SK-N-SH (cell line): ENCODE results near the gene PPP3R1. TPM values are rescaled to one million over a fixed set of nuclear protein-coding genes. Genes with fewer than 3 reads are reported as not detected.

Experiments
- CTCF ChIA-PET: fragments of 300-600, 350-600 bp; formaldehyde crosslinking; extraction: SDS; loops from one replicate; lab custom pipeline; 2021; lab: Yijun Ruan, JAX
- POLR2A ChIA-PET: fragments of 350-600 bp; sonication (Branson Sonifier 250); formaldehyde crosslinking; extraction: SDS; loops from one replicate; lab custom pipeline; 2020; ENCODE audit warnings: antibody characterized with exemption, inconsistent platforms; lab: Yijun Ruan, JAX
- DNase-seq: peaks from one replicate; pipeline ENCODE4 v3.0.0; 2012
- H2AFZ ChIP-seq: fragments of 200-600 bp; sonication (generic); 2 replicates; pipeline ENCODE4 v1.8.1; 2016; ENCODE audit warnings: antibody characterized with exemption, mild to moderate bottlenecking, low read depth
- H3F3A ChIP-seq: fragments of 200-600 bp; sonication (generic); replicated peaks from 2 replicates; pipeline ENCODE3; 2016; ENCODE audit warnings: antibody characterized with exemption, mild to moderate bottlenecking; ENCODE audit not compliant: insufficient read depth
- H3K27ac ChIP-seq, 2 experiments: fragments of 200-500 bp in 1 of 2; fragments of 200-600 bp in 1 of 2; sonication (Bioruptor generic) in 1 of 2; sonication (generic), shearing (Covaris generic) in 1 of 2; 2 replicates each; pipeline versions ENCODE4 v1.5.1 to v1.6.1; 2014 to 2016; ENCODE audit warnings: low read depth in 2 of 2, inconsistent platforms in 1 of 2, low read length in 1 of 2, mild to moderate bottlenecking in 1 of 2, mixed read lengths in 1 of 2
- H3K27me3 ChIP-seq: fragments of 200-600 bp; sonication (generic), shearing (Covaris generic); 2 replicates; pipeline ENCODE4 v1.6.1; 2016; ENCODE audit warnings: mixed run types; ENCODE audit not compliant: insufficient read depth
- H3K36me3 ChIP-seq, 2 experiments: fragments of 200-500 bp in 1 of 2; fragments of 200-600 bp in 1 of 2; sonication (Bioruptor generic) in 1 of 2; sonication (generic) in 1 of 2; replicated peaks in 1 of 2; 2 replicates each; pipeline versions ENCODE3 to v1.5.1; 2014 to 2016; ENCODE audit warnings: low read length in 1 of 2, mild to moderate bottlenecking in 1 of 2; ENCODE audit not compliant: insufficient read depth in 2 of 2, control insufficient read depth in 1 of 2
- H3K4me1 ChIP-seq, 2 experiments: fragments of 200-500 bp in 1 of 2; fragments of 200-600 bp in 1 of 2; sonication (Bioruptor generic) in 1 of 2; sonication (generic), shearing (Covaris generic) in 1 of 2; 2 replicates each; pipeline versions ENCODE4 v1.5.1 to v1.6.1; 2014 to 2016; ENCODE audit warnings: low read depth in 1 of 2, low read length in 1 of 2, mixed run types in 1 of 2; ENCODE audit not compliant: insufficient read depth in 2 of 2, control insufficient read depth in 1 of 2
- H3K4me2 ChIP-seq: fragments of 200-600 bp; sonication (generic), shearing (Covaris generic); 2 replicates; pipeline ENCODE4 v1.6.1; 2017; ENCODE audit warnings: mixed run types
- H3K4me3 ChIP-seq, 2 experiments: fragments of 200-500 bp in 1 of 2; fragments of 200-600 bp in 1 of 2; sonication (Bioruptor generic) in 1 of 2; sonication (generic), shearing (Covaris generic) in 1 of 2; 2 replicates each; pipeline versions ENCODE4 v1.5.1 to v1.8.1; 2014 to 2016; ENCODE audit warnings: low read depth in 2 of 2, inconsistent platforms in 1 of 2, low read length in 1 of 2, mild to moderate bottlenecking in 1 of 2, mixed read lengths in 1 of 2, moderate library complexity in 1 of 2
- H3K79me2 ChIP-seq: fragments of 200-600 bp; sonication (generic); 2 replicates; pipeline ENCODE4 v1.8.1; 2017; ENCODE audit warnings: mild to moderate bottlenecking; ENCODE audit not compliant: insufficient read depth
- H3K9ac ChIP-seq: fragments of 200-600 bp; sonication (generic); 2 replicates; pipeline ENCODE4 v1.6.1; 2017; ENCODE audit warnings: mixed run types
- H3K9me2 ChIP-seq: fragments of 200-600 bp; sonication (generic); 2 replicates; pipeline ENCODE4 v1.6.1; 2017; ENCODE audit warnings: mixed run types
- H3K9me3 ChIP-seq: fragments of 200-600 bp; sonication (generic); 2 replicates; pipeline ENCODE4 v1.6.1; 2017; ENCODE audit warnings: mixed run types, mild to moderate bottlenecking, moderate library complexity
- H4K20me1 ChIP-seq: fragments of 200-600 bp; sonication (generic); 2 replicates; pipeline ENCODE4 v1.6.1; 2017; ENCODE audit warnings: mild to moderate bottlenecking, mixed run types; ENCODE audit not compliant: insufficient read depth
- CHD2 ChIP-seq: fragments of 150-350 bp; IDR thresholded peaks from 2 replicates; pipeline ENCODE4 v1.6.1; 2018; ENCODE audit warnings: low read length; ENCODE audit not compliant: partially characterized antibody
- FOXJ3 ChIP-seq: sonication (generic); formaldehyde crosslinking; IDR thresholded peaks from 2 replicates; pipeline ENCODE4 v1.5.1; 2020; ENCODE audit warnings: mild to moderate bottlenecking, missing genetic modification reagents
- GATA2 ChIP-seq: sonication (generic); formaldehyde crosslinking; IDR thresholded peaks from 2 replicates; pipeline ENCODE4 v1.5.0; 2020; ENCODE audit warnings: mild to moderate bottlenecking, missing genetic modification reagents
- POLR2AphosphoS5 ChIP-seq: IDR thresholded peaks from 2 replicates; pipeline ENCODE4 v1.6.1; 2012; ENCODE audit warnings: low read depth, low read length
- RCOR1 ChIP-seq: fragments of 150-350 bp; IDR thresholded peaks from 2 replicates; pipeline ENCODE4 v1.6.1; 2017; ENCODE audit warnings: antibody characterized with exemption, low read length
- REST ChIP-seq: IDR thresholded peaks from 2 replicates; pipeline ENCODE4 v1.6.1; 2012; ENCODE audit warnings: mild to moderate bottlenecking, low read depth, low read length, moderate library complexity
- RXRA ChIP-seq: IDR thresholded peaks from 2 replicates; pipeline ENCODE4 v1.4.0; 2012; ENCODE audit warnings: low read depth, mild to moderate bottlenecking, borderline replicate concordance
- SIN3A ChIP-seq: IDR thresholded peaks from 2 replicates; pipeline ENCODE4 v1.6.1; 2012; ENCODE audit warnings: low read depth, mild to moderate bottlenecking, low read length, moderate library complexity, borderline replicate concordance
- TCF12 ChIP-seq: IDR thresholded peaks from 2 replicates; pipeline ENCODE4 v1.4.0; 2012
- TEAD4 ChIP-seq: IDR thresholded peaks from 2 replicates; pipeline ENCODE4 v1.4.0; 2012; ENCODE audit warnings: mild to moderate bottlenecking, borderline replicate concordance; ENCODE audit not compliant: insufficient read depth
- USF1 ChIP-seq: IDR thresholded peaks from 2 replicates; pipeline ENCODE4 v1.4.0; 2012; ENCODE audit warnings: low read depth, borderline replicate concordance
- YY1 ChIP-seq: IDR thresholded peaks from 2 replicates; pipeline ENCODE4 v1.4.0; 2012; ENCODE audit warnings: low read depth, mild to moderate bottlenecking
- ZBTB33 ChIP-seq: IDR thresholded peaks from 2 replicates; pipeline ENCODE4 v1.4.0; 2012; ENCODE audit warnings: low read depth, borderline replicate concordance
- WGBS: methylation state at CpG from one replicate; pipeline ENCODE4 v1.1.6; 2017; ENCODE audit warnings: low lambda C conversion rate; 5-methylcytosine and 5-hydroxymethylcytosine counted together
- polyA plus RNA-seq, 3 experiments: library from polyadenylated mRNA; depleted of rRNA; stranded (reverse); fragments of >200 nt; gene quantifications; 2 replicates each; pipeline ENCODE4 v1.2.3, GENCODE V29; 2012
- TF ChIP-seq, protein P1 (sequence below): IDR thresholded peaks from 2 replicates; pipeline ENCODE4 v1.4.0; 2012; ENCODE audit warnings: low read depth

PPP3R1 gene
- polyA plus RNA-seq, 1 of the 3 experiments (the other 2 are of a cell fraction), result 12.0 TPM

- Histone ChIP-seq H3K9me3 (no peaks in the 10 kb centered on the region), H3K27ac (no peak overlapping the region), H3K4me2 (no peak overlapping the region), H3K9ac (no peak overlapping the region), H3K4me3 (no peak overlapping the region), H3K27me3 (no peaks in the 10 kb centered on the region), H2AFZ (no peak overlapping the region), H3K79me2 (peaks cover 13% of the 10 kb centered on the region; the same call in 1 of the 2 replicates), H3K36me3 (peaks cover 48 to 70% of the 10 kb centered on the region in 2 experiments), H3K9me2 (no peaks in the 10 kb centered on the region), H3F3A (peaks cover 24% of the 10 kb centered on the region), H4K20me1 (no peaks in the 10 kb centered on the region), H3K4me1 (no peaks in the 10 kb centered on the region)
- DNase-seq, result no peak
- 84% methylated on average over 4 of the region's 4 CpGs for WGBS
- ChIA-PET POLR2A (no interaction called here), CTCF (interaction anchor here (0.9 to 1.9 kb wide), 6 partner anchors 16 to 284 kb away, joined by 3 to 8 read pairs (median 6); no protein-coding TSS in a partner anchor)
- TF ChIP-seq GATA2 (CRISPR knock-in tag) (no peak), SIN3A (no peak), TEAD4 (no peak), RCOR1 (no peak), FOXJ3 (CRISPR knock-in tag) (no peak), USF1 (no peak)
Measured at GRCh38 chr2:68178954-68179627, 73.2 kb downstream of the PPP3R1 start.

- Histone ChIP-seq H3K9ac (no peak overlapping the region), H3F3A (peaks cover 27% of the 10 kb centered on the region), H3K9me2 (no peaks in the 10 kb centered on the region), H2AFZ (no peak overlapping the region), H3K4me3 (no peak overlapping the region), H4K20me1 (no peaks in the 10 kb centered on the region), H3K27ac (no peak overlapping the region), H3K4me1 (no peaks in the 10 kb centered on the region), H3K27me3 (no peaks in the 10 kb centered on the region), H3K9me3 (no peaks in the 10 kb centered on the region), H3K36me3 (peaks cover 48 to 64% of the 10 kb centered on the region in 2 experiments), H3K4me2 (no peak overlapping the region), H3K79me2 (peaks cover 7% of the 10 kb centered on the region; the same call in 1 of the 2 replicates)
- WGBS, result 95% methylated on average over 3 of the region's 3 CpGs
- POLR2A ChIA-PET, result no interaction called here
- CTCF ChIA-PET, result interaction anchor here (0.8 to 1.5 kb wide), 6 partner anchors 11 to 105 kb away, joined by 3 to 8 read pairs (median 5); no protein-coding TSS in a partner anchor
- TF ChIP-seq TCF12, result no peak
- no peak for TF ChIP-seq CHD2
- TF ChIP-seq RCOR1, result no peak
- TF ChIP-seq ZBTB33, result no peak
- no peak for TF ChIP-seq RXRA
- no peak for TF ChIP-seq YY1
- TF ChIP-seq TEAD4, result no peak
- TF ChIP-seq, protein P1, sequence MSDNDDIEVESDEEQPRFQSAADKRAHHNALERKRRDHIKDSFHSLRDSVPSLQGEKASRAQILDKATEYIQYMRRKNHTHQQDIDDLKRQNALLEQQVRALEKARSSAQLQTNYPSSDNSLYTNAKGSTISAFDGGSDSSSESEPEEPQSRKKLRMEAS, result no peak
- TF ChIP-seq POLR2AphosphoS5, result no peak
- no peak for TF ChIP-seq REST
- no peak for DNase-seq
Measured at GRCh38 chr2:68178432-68178831, 73.9 kb downstream of the PPP3R1 start.
